Measurements from ENCODE around the gene ARID4A.
"Not testable (repeated sequence)": the region's sequence is repeated elsewhere in the genome, so short reads cannot be mapped to it uniquely, and the experiment has no call there.

ARID4A gene

GRCh38 chr14:58331111-58331510, 32.8 kb downstream of the ARID4A start:
- no peaks in the 10 kb centered on the region for H3K9me3 ChIP-seq (ENCODE audit: control insufficient read depth, low read length)
- peaks cover 3% of the 10 kb centered on the region for H3K79me1 ChIP-seq (replicated peaks; ENCODE audit: low read length, poor library complexity, severe bottlenecking)
- no peak overlapping the region for H3K18ac ChIP-seq (ENCODE audit: low read depth in 1 of 2, low read length in 2 of 2)
- H3K23ac ChIP-seq (ENCODE audit: low read length in 2 of 2), result no peak overlapping the region
- no peak overlapping the region for H2AK5ac ChIP-seq (ENCODE audit: low read length, severe bottlenecking)
- no peak overlapping the region for H4K91ac ChIP-seq (ENCODE audit: low read length)
- DNase-seq, result peak; percentile 96
- H3K4me2 ChIP-seq (ENCODE audit: low read length, poor library complexity, severe bottlenecking), result no peak overlapping the region
- no peak overlapping the region for H2BK12ac ChIP-seq (ENCODE audit: low read length in 2 of 2)
- no peak overlapping the region for H4K8ac ChIP-seq (ENCODE audit: low read length)
- no peak overlapping the region for H2BK15ac ChIP-seq (ENCODE audit: low read depth, poor library complexity, severe bottlenecking)
- H3K27me3 ChIP-seq (ENCODE audit: control insufficient read depth in 1 of 2, insufficient read depth in 1 of 2, low read length in 2 of 2), result no peaks in the 10 kb centered on the region
- H3K27ac ChIP-seq (ENCODE audit: low read length, poor library complexity, severe bottlenecking), result no peak overlapping the region
- no peak overlapping the region for H3K14ac ChIP-seq (ENCODE audit: low read length in 2 of 2)
- WGBS, result 58% methylated on average over 5 of the region's 5 CpGs
- H2BK5ac ChIP-seq (ENCODE audit: low read depth, low read length, poor library complexity, severe bottlenecking), result no peak overlapping the region
- H2AFZ ChIP-seq (ENCODE audit: low read depth, low read length), result no peak overlapping the region
- H3K4me3 ChIP-seq (ENCODE audit: insufficient read depth in 1 of 2, low read depth in 1 of 2, low read length in 2 of 2), result peak overlapping the region in 1 of 2 experiments; percentile 8
- H3K36me3 ChIP-seq (ENCODE audit: control insufficient read depth in 1 of 2, insufficient read depth in 2 of 2, low read depth in 1 of 2, low read length in 2 of 2), result peaks cover 8 to 77% of the 10 kb centered on the region in 2 experiments
- no peak overlapping the region for H3K4ac ChIP-seq (ENCODE audit: low read depth in 1 of 2, low read length in 2 of 2)
- no peaks in the 10 kb centered on the region for H3K4me1 ChIP-seq (ENCODE audit: control insufficient read depth, insufficient read depth, low read depth, low read length)
- H3K9ac ChIP-seq (ENCODE audit: low read length), result peak overlapping the region; percentile 83
- H2BK120ac ChIP-seq (ENCODE audit: low read depth, low read length), result no peak overlapping the region

- no peak overlapping the region for H3K9ac ChIP-seq (ENCODE audit: low read length)
Observed at GRCh38 chr14:58332561-58332960, 34.2 kb downstream of the ARID4A start.

GRCh38 chr14:58339666-58340065, 41.3 kb downstream of the ARID4A start:
- H3K36me3 ChIP-seq (ENCODE audit: control insufficient read depth in 1 of 2, insufficient read depth in 2 of 2, low read depth in 1 of 2, low read length in 2 of 2), result peaks cover 9 to 73% of the 10 kb centered on the region in 2 experiments
- H2AK5ac ChIP-seq (ENCODE audit: low read length, severe bottlenecking); DNase-seq; H3K4ac ChIP-seq (ENCODE audit: low read depth in 1 of 2, low read length in 2 of 2); H3K4me2 ChIP-seq (ENCODE audit: low read length, poor library complexity, severe bottlenecking); H3K9me3 ChIP-seq (ENCODE audit: control insufficient read depth, low read length); H2BK15ac ChIP-seq (ENCODE audit: low read depth, poor library complexity, severe bottlenecking); H3K4me1 ChIP-seq (ENCODE audit: control insufficient read depth, insufficient read depth, low read depth, low read length); H3K27me3 ChIP-seq (ENCODE audit: control insufficient read depth in 1 of 2, insufficient read depth in 1 of 2, low read length in 2 of 2); H3K27ac ChIP-seq (ENCODE audit: low read length, poor library complexity, severe bottlenecking); H3K14ac ChIP-seq (ENCODE audit: low read length in 2 of 2); H3K23ac ChIP-seq (ENCODE audit: low read length in 2 of 2); H2AFZ ChIP-seq (ENCODE audit: low read depth, low read length); H2BK120ac ChIP-seq (ENCODE audit: low read depth, low read length); H4K91ac ChIP-seq (ENCODE audit: low read length); H3K9ac ChIP-seq (ENCODE audit: low read length); H4K8ac ChIP-seq (ENCODE audit: low read length); H2BK5ac ChIP-seq (ENCODE audit: low read depth, low read length, poor library complexity, severe bottlenecking); H3K4me3 ChIP-seq (ENCODE audit: insufficient read depth in 1 of 2, low read depth in 1 of 2, low read length in 2 of 2); H3K18ac ChIP-seq (ENCODE audit: low read depth in 1 of 2, low read length in 2 of 2); H2BK12ac ChIP-seq (ENCODE audit: low read length in 2 of 2): not testable (repeated sequence)
- WGBS, result 92% methylated on average over 1 of the region's 4 CpGs
- peaks cover 13% of the 10 kb centered on the region for H3K79me1 ChIP-seq (replicated peaks; ENCODE audit: low read length, poor library complexity, severe bottlenecking)

More at GRCh38 chr14:58332561-58332960, 34.2 kb downstream of the ARID4A start:
- no peak overlapping the region for H4K91ac ChIP-seq (ENCODE audit: low read length)
- H2BK5ac ChIP-seq (ENCODE audit: low read depth, low read length, poor library complexity, severe bottlenecking), result no peak overlapping the region
- 100% methylated on average over 1 of the region's 3 CpGs for WGBS
- no peaks in the 10 kb centered on the region for H3K27me3 ChIP-seq (ENCODE audit: control insufficient read depth in 1 of 2, insufficient read depth in 1 of 2, low read length in 2 of 2)
- DNase-seq, result no peak
- no peak overlapping the region for H3K23ac ChIP-seq (ENCODE audit: low read length in 2 of 2)
- no peak overlapping the region for H2BK12ac ChIP-seq (ENCODE audit: low read length in 2 of 2)
- H3K4ac ChIP-seq (ENCODE audit: low read depth in 1 of 2, low read length in 2 of 2), result no peak overlapping the region
- H3K14ac ChIP-seq (ENCODE audit: low read length in 2 of 2), result no peak overlapping the region
- H3K36me3 ChIP-seq (ENCODE audit: control insufficient read depth in 1 of 2, insufficient read depth in 2 of 2, low read depth in 1 of 2, low read length in 2 of 2), result peaks cover 7 to 75% of the 10 kb centered on the region in 2 experiments
- H3K18ac ChIP-seq (ENCODE audit: low read depth in 1 of 2, low read length in 2 of 2), result no peak overlapping the region
- no peak overlapping the region for H2AFZ ChIP-seq (ENCODE audit: low read depth, low read length)
- no peaks in the 10 kb centered on the region for H3K4me1 ChIP-seq (ENCODE audit: control insufficient read depth, insufficient read depth, low read depth, low read length)
- no peak overlapping the region for H2BK15ac ChIP-seq (ENCODE audit: low read depth, poor library complexity, severe bottlenecking)
- H3K27ac ChIP-seq (ENCODE audit: low read length, poor library complexity, severe bottlenecking), result no peak overlapping the region
- peaks cover 2% of the 10 kb centered on the region for H3K79me1 ChIP-seq (replicated peaks; ENCODE audit: low read length, poor library complexity, severe bottlenecking)
- no peak overlapping the region for H3K4me2 ChIP-seq (ENCODE audit: low read length, poor library complexity, severe bottlenecking)
- H2BK120ac ChIP-seq (ENCODE audit: low read depth, low read length), result no peak overlapping the region
- H4K8ac ChIP-seq (ENCODE audit: low read length), result no peak overlapping the region
- H3K9me3 ChIP-seq (ENCODE audit: control insufficient read depth, low read length), result no peaks in the 10 kb centered on the region
- no peak overlapping the region for H3K4me3 ChIP-seq (ENCODE audit: insufficient read depth in 1 of 2, low read depth in 1 of 2, low read length in 2 of 2)
- H2AK5ac ChIP-seq (ENCODE audit: low read length, severe bottlenecking), result no peak overlapping the region

- H2BK5ac ChIP-seq (ENCODE audit: low read depth, low read length, poor library complexity, severe bottlenecking), result no peak overlapping the region
- H2AK5ac ChIP-seq (ENCODE audit: low read length, severe bottlenecking), result no peak overlapping the region
- 88% methylated on average over 4 of the region's 4 CpGs for WGBS
- no peak overlapping the region for H3K9ac ChIP-seq (ENCODE audit: low read length)
- DNase-seq, result no peak
- no peak overlapping the region for H4K8ac ChIP-seq (ENCODE audit: low read length)
- H4K91ac ChIP-seq (ENCODE audit: low read length), result no peak overlapping the region
- H2BK15ac ChIP-seq (ENCODE audit: low read depth, poor library complexity, severe bottlenecking), result no peak overlapping the region
- H3K4ac ChIP-seq (ENCODE audit: low read depth in 1 of 2, low read length in 2 of 2), result no peak overlapping the region
- H3K23ac ChIP-seq (ENCODE audit: low read length in 2 of 2), result no peak overlapping the region
- no peak overlapping the region for H3K4me2 ChIP-seq (ENCODE audit: low read length, poor library complexity, severe bottlenecking)
- no peak overlapping the region for H3K4me3 ChIP-seq (ENCODE audit: insufficient read depth in 1 of 2, low read depth in 1 of 2, low read length in 2 of 2)
- peaks cover 13% of the 10 kb centered on the region for H3K79me1 ChIP-seq (replicated peaks; ENCODE audit: low read length, poor library complexity, severe bottlenecking)
- no peaks in the 10 kb centered on the region for H3K4me1 ChIP-seq (ENCODE audit: control insufficient read depth, insufficient read depth, low read depth, low read length)
- H3K27me3 ChIP-seq (ENCODE audit: control insufficient read depth in 1 of 2, insufficient read depth in 1 of 2, low read length in 2 of 2), result no peaks in the 10 kb centered on the region
- H2BK12ac ChIP-seq (ENCODE audit: low read length in 2 of 2), result no peak overlapping the region
- H3K27ac ChIP-seq (ENCODE audit: low read length, poor library complexity, severe bottlenecking), result no peak overlapping the region
- no peaks in the 10 kb centered on the region for H3K9me3 ChIP-seq (ENCODE audit: control insufficient read depth, low read length)
- H2BK120ac ChIP-seq (ENCODE audit: low read depth, low read length), result no peak overlapping the region
- H3K14ac ChIP-seq (ENCODE audit: low read length in 2 of 2), result no peak overlapping the region
- no peak overlapping the region for H2AFZ ChIP-seq (ENCODE audit: low read depth, low read length)
- H3K36me3 ChIP-seq (ENCODE audit: control insufficient read depth in 1 of 2, insufficient read depth in 2 of 2, low read depth in 1 of 2, low read length in 2 of 2), result peaks cover 13 to 72% of the 10 kb centered on the region in 2 experiments
- no peak overlapping the region for H3K18ac ChIP-seq (ENCODE audit: low read depth in 1 of 2, low read length in 2 of 2)
Observed at GRCh38 chr14:58341152-58341748, 42.9 kb downstream of the ARID4A start.
